ENCODE measurements around the gene ABCF2. TPM values are rescaled to one million over a fixed set of nuclear protein-coding genes. Genes with fewer than 3 reads are reported as not detected.

The ABCF2 gene
- total RNA-seq, 2 donors from 2014 or later: 25.3 to 44.1 TPM

- TF ChIP-seq CTCF (IDR thresholded peaks at IDR 0.05): no peak
- H3K27ac ChIP-seq: no peak overlapping the region
- no peaks in the 10 kb centered on the region for H3K27me3 ChIP-seq (replicated peaks; ENCODE audit: insufficient read depth)
- H3K4me1 ChIP-seq (ENCODE audit: control insufficient read depth in 1 of 2, low read depth in 2 of 2): peaks cover 17 to 22% of the 10 kb centered on the region in 2 donors
- H3K9me3 ChIP-seq: no peaks in the 10 kb centered on the region
- H3K4me3 ChIP-seq: no peak overlapping the region
- DNase-seq (ENCODE audit: low spot score) (no peak), ATAC-seq (ENCODE audit: insufficient number of reproducible peaks, low FRiP score, low read depth) (no peak)
- peaks cover 52% of the 10 kb centered on the region for H3K36me3 ChIP-seq
Measured at GRCh38 chr7:151223728-151224127, 3.3 kb downstream of the ABCF2 start.

GRCh38 chr7:151218170-151218569 lies 8.8 kb downstream of the ABCF2 start:
- DNase-seq (ENCODE audit: low spot score) (no peak), ATAC-seq (ENCODE audit: insufficient number of reproducible peaks, low FRiP score, low read depth) (no peak)
- H3K27ac ChIP-seq: no peak overlapping the region
- H3K27me3 ChIP-seq (replicated peaks; ENCODE audit: insufficient read depth): no peaks in the 10 kb centered on the region
- H3K9me3 ChIP-seq: no peaks in the 10 kb centered on the region
- no peak overlapping the region for H3K4me3 ChIP-seq
- peaks cover 81% of the 10 kb centered on the region for H3K36me3 ChIP-seq
- H3K4me1 ChIP-seq (ENCODE audit: control insufficient read depth in 1 of 2, low read depth in 2 of 2): no peaks in the 10 kb centered on the region
- no peak for TF ChIP-seq CTCF (IDR thresholded peaks at IDR 0.05)

- H3K9me3 ChIP-seq: no peaks in the 10 kb centered on the region
- DNase-seq (ENCODE audit: low spot score): no peak
- H3K4me3 ChIP-seq: no peak overlapping the region
- H3K4me1 ChIP-seq (ENCODE audit: control insufficient read depth in 1 of 2, low read depth in 2 of 2): no peaks in the 10 kb centered on the region
- no peak for TF ChIP-seq CTCF (IDR thresholded peaks at IDR 0.05)
- no peak overlapping the region for H3K27ac ChIP-seq
- peaks cover 61% of the 10 kb centered on the region for H3K36me3 ChIP-seq
- H3K27me3 ChIP-seq (replicated peaks; ENCODE audit: insufficient read depth): no peaks in the 10 kb centered on the region
- no peak for ATAC-seq (ENCODE audit: insufficient number of reproducible peaks, low FRiP score, low read depth)
Measured at GRCh38 chr7:151215396-151215795, 11.6 kb downstream of the ABCF2 start.

GRCh38 chr7:151213826-151214225 lies 13.2 kb downstream of the ABCF2 start:
- Histone ChIP-seq H3K36me3 (peaks cover 50% of the 10 kb centered on the region), H3K4me1 (ENCODE audit: control insufficient read depth in 1 of 2, low read depth in 2 of 2) (no peaks in the 10 kb centered on the region)
- DNase-seq (ENCODE audit: low spot score): no peak

GRCh38 chr7:151212626-151213025 lies 14.4 kb downstream of the ABCF2 start:
- H3K4me3 ChIP-seq: no peak overlapping the region
- no peaks in the 10 kb centered on the region for H3K9me3 ChIP-seq
- H3K27ac ChIP-seq: no peak overlapping the region
- no peak for DNase-seq (ENCODE audit: low spot score)
- H3K27me3 ChIP-seq (replicated peaks; ENCODE audit: insufficient read depth): no peaks in the 10 kb centered on the region
- no peak for ATAC-seq (ENCODE audit: insufficient number of reproducible peaks, low FRiP score, low read depth)
- peaks cover 38% of the 10 kb centered on the region for H3K36me3 ChIP-seq
- no peaks in the 10 kb centered on the region for H3K4me1 ChIP-seq (ENCODE audit: control insufficient read depth in 1 of 2, low read depth in 2 of 2)
- no peak for TF ChIP-seq CTCF (IDR thresholded peaks at IDR 0.05)

More at GRCh38 chr7:151213826-151214225, 13.2 kb downstream of the ABCF2 start:
- Histone ChIP-seq H3K27me3 (replicated peaks; ENCODE audit: insufficient read depth) (no peaks in the 10 kb centered on the region), H3K4me3 (no peak overlapping the region), H3K9me3 (no peaks in the 10 kb centered on the region), H3K27ac (no peak overlapping the region)
- no peak for ATAC-seq (ENCODE audit: insufficient number of reproducible peaks, low FRiP score, low read depth)
- no peak for TF ChIP-seq CTCF (IDR thresholded peaks at IDR 0.05)

All from thoracic aorta (tissue), 2 donors.